Adipose tissue (tissue), 3 donors: ENCODE measurements around the gene DARS1. TPM values are rescaled to one million over a fixed set of nuclear protein-coding genes. Genes with fewer than 3 reads are reported as not detected.
"Not testable (repeated sequence)": the region's sequence is repeated elsewhere in the genome, so short reads cannot be mapped to it uniquely, and the experiment has no call there.

ENCODE experiments used
- H3K27ac ChIP-seq: one replicate; pipeline ENCODE4 v1.5.1; 2013; ENCODE audit warnings: low read depth, low read length
- WGBS, 3 donors: extraction: QIAGEN DNeasy Blood & Tissue Kit; methylation state at CpG; one replicate each; pipeline ENCODE4 v1.1.7; 2013; 5-methylcytosine and 5-hydroxymethylcytosine counted together
- polyA plus RNA-seq, 3 donors: library from polyadenylated mRNA; stranded (reverse); fragments of 200-250 nt; gene quantifications; one replicate each; pipeline ENCODE4 v1.2.3, GENCODE V29; 2013
- donor health status: healthy with polysubstance abuse.
- donor health status: Bipolar disorder and iron deficiency.
- donor health status: healthy.

The DARS1 gene
- polyA plus RNA-seq, 3 donors, result 30.4 to 53.2 (median 43.9) TPM

DNA sequence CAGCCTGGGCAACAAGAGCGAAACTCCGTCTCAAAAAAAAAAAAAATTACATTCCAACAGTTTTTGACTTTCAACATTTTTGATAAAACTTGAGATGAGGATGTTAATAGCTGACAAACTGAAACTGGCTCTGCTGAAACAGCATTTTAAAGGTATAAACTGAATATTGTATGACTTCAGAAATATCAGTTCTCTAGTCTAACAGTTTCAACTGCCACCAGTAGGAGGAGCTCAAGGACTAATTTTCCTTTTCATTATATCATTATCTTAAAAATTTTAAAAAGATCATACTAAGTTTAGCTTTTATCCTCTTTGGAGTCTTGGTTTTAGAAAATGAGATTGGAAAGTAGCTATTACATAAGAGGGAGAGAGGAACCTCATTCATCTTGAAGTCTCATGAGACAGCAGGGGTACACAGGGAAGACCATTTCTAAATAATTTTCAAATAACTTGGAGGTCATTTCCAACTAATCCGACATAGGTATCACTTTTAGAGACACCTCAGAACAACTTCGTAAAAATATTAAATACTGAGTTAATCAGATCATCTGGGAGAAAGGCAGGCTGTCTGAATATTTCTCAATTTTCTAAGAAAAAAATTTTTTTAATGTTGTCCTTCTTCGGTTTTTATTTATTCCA lies 71.6 kb downstream of the DARS1 start:
- H3K27ac ChIP-seq, result no peak overlapping the region
- WGBS, 3 donors, result 78 to 80% (median 80%) methylated on average over 5 of the region's 5 CpGs

DNA sequence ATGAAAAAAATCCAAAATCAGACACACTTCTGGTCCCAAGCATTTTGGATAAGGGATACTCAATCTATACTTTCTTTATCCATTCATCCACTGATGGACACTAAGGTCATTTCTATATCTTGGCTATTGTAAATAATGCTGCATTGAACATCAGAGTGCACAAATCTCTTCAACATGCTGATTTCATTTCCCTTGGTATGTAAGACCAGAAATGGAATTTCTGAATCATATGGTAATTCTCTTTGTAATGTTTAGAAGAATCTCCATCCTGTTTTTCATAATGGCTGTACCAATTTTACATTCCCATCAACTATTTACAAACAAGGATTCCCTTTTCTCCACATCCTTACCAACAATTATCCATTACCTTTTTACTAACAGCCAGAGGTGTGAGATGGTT lies 75.5 kb downstream of the DARS1 start:
- H3K27ac ChIP-seq, result no peak overlapping the region

DNA sequence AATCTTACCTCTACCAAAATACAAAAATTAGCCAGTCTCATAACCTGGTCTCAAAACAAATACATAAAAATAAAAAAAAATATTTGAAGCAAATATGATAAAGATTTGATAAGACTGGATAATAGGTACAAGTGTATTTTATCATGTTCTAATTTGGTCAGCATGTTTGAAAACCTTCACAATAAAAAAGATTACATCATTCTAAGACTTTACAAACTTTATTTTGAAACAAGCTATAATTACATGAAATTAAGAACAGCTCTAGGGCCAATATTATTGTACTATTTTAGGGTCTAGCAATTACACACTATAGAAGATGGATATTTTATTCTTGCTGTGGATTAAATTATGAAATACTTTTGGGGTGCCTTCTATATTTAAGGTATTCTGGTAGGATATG lies 79.7 kb downstream of the DARS1 start:
- no peak overlapping the region for H3K27ac ChIP-seq

DNA sequence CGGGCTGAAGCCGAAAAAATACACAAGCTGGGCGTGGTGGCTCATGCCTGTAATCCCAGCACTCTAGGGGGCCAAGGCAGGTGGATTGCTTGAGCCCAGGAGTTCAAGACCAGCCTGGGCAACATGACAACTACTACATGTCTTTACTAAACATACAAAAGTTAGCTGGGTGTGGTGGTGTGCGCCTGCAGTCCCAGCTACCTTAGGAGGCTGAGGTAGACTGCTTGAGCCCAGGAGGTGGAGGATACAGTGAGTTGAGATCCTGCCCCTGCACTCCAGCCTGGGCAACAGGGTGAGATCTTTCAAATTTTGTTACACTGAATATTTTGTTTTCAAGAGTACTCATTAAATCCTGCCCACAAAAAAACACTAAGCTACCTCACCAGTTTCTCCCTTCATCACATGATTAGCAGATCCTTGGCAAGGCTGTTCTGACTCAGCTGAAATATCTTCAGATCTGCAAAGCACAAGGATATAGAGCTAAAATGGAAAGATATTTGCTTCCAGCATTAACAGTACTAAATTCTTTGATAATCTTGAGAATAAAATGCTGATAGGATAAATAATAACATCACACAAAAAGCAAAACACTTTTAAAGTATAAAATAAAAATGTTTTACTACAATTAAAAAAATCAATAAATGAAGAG lies 81.0 kb downstream of the DARS1 start:
- no peak overlapping the region for H3K27ac ChIP-seq

DNA sequence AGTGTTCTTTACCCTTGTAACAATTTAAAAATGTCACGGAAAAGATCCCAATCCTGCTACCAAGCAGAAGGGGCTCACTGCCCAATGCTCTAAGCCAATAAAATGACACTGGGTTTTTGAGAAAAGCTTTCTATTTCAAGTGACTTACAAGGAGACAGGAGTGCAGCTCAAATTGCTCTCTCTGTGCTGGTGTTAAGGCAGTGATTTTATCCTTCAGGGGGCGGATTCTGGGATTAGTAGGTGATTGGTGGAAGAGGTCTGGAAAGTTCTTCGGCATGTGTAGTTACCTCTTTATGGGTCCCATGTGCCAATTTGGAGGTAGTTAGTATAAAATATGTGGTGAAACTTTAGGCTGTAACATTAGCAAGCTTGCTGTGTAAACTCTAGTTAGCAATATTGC lies 81.8 kb downstream of the DARS1 start:
- no peak overlapping the region for H3K27ac ChIP-seq
- 78 to 91% (median 84%) methylated on average over 3 of the region's 3 CpGs for WGBS, 3 donors

More for the DNA sequence above, 81.0 kb downstream of the DARS1 start:
- 95 to 97% (median 97%) methylated on average over 4 of the region's 4 CpGs for WGBS, 3 donors

DNA sequence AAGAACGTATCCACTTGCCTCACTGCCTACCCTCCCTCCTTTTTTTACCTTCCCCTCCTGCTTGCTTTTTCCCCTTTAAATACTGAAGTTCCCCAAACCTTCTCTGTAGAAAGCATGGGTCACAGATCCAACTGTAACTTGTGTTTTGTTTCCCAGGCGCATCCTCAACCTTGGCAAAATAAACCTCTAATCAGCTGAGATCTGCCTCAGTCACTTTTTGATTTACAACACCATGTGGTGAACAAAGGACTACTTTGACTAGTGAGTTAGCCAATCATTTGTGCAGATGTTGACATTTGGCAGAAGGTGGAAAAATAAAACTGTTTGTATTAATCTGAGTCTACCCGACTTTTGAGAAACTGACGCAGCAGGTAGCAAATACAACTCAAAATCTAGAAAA lies 85.9 kb downstream of the DARS1 start:
- no peak overlapping the region for H3K27ac ChIP-seq
- WGBS, 3 donors, result 74 to 85% (median 84%) methylated on average over 4 of the region's 4 CpGs

DNA sequence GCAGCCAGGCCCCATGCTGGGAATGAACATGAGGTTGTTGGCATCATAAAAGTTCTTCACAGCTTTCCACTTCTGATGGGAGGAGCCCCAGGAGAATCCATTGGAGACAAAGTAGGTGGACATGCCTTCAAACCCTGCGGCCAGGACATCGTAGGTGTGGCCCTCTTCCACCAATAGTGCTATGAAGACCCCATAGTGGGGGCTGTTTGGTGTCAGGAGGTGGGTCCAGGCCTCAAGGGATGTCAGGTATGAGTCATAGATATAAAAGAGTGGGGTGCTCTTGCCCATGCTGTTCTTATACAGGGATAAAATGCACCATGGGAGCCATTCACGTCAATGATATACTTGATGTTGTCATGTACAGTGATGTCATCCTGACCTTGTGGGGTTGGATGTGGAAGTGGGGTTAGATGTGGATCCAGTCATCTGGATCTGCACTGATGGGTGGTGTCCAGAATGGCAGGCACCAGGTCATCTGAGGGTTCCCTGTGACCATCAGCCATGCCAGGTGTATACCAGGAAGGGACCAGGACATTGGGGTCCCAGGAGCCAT lies 87.1 kb downstream of the DARS1 start:
- 92 to 99% (median 96%) methylated on average over 3 of the region's 3 CpGs for WGBS, 3 donors
- H3K27ac ChIP-seq, result no peak overlapping the region

DNA sequence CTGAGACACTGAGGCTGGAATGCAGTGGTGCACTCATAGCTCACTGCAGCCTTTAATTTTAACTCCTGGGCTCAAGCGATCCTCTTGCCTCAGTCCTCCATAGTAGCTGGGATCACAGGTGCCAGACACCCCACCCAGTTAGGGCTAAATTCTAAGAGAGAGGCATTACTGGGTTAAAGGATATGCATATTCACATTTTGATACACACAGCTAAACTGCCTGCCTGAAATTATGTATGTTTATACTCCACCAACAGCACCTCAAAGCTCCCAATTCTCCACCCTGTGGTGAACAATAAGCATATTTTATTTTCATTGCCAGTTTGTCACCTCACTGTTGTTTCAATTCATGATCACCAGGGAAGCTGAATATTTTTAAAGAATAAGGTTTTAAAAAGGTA lies 90.5 kb downstream of the DARS1 start:
- 88 to 96% (median 94%) methylated on average over 1 of the region's 1 CpG for WGBS, 3 donors
- H3K27ac ChIP-seq, result no peak overlapping the region

DNA sequence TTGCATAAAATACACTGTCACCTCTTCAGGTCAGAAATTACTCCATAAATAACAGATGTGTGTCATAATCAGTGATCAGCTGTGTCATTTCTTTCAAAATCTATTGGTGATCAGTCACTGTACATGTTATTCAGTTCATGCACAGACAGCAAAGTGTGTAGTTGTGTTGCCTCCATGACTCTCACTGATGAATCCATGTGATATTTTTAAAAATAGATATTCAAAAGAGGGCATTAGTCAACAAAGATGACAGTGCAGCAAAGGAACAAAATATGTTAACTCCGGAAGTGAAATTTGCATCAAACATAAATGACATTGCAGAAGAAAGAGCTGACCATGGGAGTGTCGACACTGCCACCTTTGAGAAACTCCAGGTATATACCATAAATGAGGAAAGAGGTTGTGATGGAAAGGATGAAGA lies 92.0 kb downstream of the DARS1 start:
- H3K27ac ChIP-seq, result no peak overlapping the region
- WGBS, 3 donors, result 55 to 90% (median 67%) methylated on average over 2 of the region's 2 CpGs

DNA sequence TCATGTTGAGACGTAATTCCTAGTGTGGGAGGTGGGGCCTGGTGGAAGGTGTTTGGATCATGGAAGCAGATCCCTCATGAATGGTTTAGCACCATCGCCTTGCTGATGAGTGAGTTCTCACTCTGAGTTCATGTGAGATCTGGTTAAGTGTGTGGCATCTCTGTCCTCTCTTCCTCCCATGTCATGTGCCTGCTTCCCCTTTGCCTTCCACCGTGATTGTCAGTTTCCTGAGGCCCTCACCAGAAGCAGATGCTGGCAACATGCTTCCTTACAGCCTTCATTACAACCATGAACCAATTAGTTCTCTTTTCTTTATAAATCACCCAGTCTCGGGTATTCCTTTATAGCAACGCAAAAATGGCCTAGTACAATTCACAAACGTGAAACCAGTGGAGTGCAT lies 94.6 kb downstream of the DARS1 start:
- no peak overlapping the region for H3K27ac ChIP-seq
- 43 to 71% (median 59%) methylated on average over 6 of the region's 6 CpGs for WGBS, 3 donors

DNA sequence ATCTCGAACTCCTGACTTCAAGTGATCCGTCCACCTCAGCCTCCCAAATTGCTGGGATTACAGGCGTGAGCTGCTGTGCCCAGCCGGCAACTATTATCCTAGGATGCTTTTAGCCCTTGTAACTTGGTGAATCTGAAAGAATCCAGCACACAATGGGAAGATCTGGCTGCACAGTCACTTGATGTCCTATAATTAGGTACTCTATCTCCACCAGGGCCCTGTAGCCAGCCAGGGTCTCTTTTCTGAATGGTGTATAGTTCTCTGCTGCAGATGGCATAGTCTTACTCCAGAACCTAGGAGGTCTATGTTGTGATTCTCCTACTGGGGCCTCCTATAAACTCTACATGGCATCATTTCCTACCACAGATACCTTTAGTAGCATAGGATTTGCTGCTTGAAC lies 95.3 kb downstream of the DARS1 start:
- no peak overlapping the region for H3K27ac ChIP-seq
- WGBS, 3 donors, result 88 to 95% (median 95%) methylated on average over 4 of the region's 4 CpGs

DNA sequence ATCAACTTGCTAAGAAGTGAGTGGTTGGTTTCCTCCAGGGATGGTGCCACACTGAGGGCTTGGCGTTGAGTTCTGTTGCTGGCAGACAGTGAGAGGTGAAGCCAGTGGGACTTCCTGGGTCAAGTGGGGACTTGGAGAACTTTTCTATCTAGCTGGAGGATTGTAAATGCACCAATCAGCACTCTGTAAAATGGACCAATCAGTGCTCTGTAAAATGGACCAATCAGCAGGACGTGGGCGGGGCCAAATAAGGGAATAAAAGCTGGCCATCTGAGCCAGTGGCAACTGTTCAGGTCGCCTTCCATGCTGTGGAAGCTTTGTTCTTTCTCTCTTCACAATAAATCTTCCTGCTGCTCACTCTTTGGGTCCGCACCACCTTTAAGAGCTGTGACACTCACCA lies 96.8 kb downstream of the DARS1 start:
- H3K27ac ChIP-seq, result not testable (repeated sequence)
- WGBS, 3 donors, result 65 to 92% (median 86%) methylated on average over 5 of the region's 5 CpGs

DNA sequence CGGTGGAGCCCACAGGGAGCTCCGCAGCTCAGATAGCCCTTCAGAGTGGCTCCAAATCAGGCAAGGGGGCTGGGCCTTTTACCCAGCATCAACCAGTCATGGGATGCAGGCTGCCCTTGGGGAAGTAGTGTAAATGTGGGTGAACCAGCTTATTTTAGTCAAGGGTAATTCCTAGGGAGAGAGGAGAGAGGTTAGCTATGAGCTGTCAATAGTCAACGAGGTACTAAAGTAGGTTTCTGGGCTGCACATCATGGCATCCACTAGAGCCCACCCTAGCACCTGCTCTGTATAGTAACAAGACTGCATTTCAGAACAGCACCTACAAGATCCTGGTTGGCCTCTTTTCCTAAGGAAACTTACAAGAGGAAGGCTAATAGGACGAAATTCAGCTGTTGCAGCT lies 99.7 kb downstream of the DARS1 start:
- no peak overlapping the region for H3K27ac ChIP-seq
- WGBS, 3 donors, result 86 to 90% (median 88%) methylated on average over 4 of the region's 4 CpGs

DNA sequence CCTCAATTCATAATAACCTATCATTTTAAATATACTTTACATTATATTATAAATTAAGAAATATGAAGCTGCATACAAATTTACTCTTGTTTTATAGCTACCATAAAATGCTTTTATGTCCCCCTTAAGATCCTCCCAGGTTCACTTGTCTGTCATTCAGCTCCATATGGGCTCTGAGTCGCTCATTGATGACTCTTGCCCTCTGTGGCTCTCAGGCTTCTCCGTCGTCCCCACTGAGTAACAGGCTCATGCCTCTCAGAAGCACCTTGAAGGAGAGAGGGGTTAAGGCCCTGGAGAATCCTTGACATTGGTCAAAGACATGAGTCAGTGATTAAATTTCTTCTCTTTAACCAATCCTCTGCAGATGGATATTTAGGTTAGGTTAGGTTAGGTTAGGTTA lies 103.0 kb downstream of the DARS1 start:
- 57 to 74% (median 71%) methylated on average over 3 of the region's 3 CpGs for WGBS, 3 donors
- no peak overlapping the region for H3K27ac ChIP-seq

DNA sequence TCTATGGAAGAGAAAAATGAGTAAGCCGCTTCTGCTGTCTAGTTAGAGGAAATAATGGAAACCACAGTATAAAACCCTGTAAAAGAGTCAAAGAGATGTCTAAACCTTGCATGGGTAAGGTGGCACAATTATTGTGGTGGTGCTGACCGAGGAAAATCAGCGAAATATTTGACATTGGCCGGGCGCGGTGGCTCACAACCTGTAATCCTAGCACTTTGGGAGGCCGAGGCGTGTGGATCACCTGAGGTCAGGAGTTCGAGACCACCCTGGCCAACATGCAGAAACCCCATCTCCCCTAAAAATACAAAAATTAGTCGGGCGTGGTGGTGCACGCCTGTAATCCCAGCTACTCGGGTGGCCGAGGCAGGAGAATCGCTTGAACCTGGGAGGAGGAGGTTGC lies 108.7 kb downstream of the DARS1 start:
- H3K27ac ChIP-seq, result not testable (repeated sequence)
- 84 to 88% (median 85%) methylated on average over 15 of the region's 15 CpGs for WGBS, 3 donors

DNA sequence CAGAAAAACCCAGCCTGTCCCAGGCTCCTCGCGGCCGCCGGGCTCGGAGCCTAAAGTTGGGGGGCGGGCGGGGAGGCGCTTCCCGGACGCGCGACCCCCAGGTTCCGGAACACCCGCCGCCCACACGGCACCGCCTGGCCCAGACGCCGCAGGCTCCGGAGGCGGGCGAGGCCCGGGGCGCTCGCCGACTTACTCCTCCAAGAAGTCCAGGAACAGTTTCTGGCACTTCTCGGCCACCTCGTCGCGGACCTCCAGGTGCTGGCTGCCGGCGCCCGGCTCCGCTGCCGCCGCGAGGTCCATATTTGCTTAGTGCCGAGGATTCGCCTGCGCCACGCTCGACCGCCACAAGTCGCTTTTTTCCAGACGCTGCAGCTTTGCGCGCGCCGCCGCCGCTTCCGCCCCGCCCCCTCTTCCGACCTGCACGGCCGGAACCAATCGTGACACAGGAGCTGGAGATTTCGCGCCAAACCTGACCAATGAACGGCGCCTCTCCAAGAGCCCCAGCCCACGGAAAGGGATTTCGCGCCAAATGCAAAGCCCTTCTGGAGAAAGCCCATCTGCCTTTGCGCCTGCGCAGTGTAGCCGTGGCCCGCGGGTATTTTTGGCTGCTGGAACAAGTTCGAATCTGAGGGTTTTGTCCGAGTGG lies 109.2 kb downstream of the DARS1 start, which contains the start of gene MCM6:
Gene MCM6, minus strand, starts transcription at position 378 of the 646 bp plus-strand sequence. Its CDS starts 78 bp downstream, at position 300.
- no peak within 1 kb of the TSS for H3K27ac ChIP-seq
- WGBS, 3 donors, result 0 to 1% (median 1%) methylated on average over 67 to 71 of the region's 71 CpGs

DNA sequence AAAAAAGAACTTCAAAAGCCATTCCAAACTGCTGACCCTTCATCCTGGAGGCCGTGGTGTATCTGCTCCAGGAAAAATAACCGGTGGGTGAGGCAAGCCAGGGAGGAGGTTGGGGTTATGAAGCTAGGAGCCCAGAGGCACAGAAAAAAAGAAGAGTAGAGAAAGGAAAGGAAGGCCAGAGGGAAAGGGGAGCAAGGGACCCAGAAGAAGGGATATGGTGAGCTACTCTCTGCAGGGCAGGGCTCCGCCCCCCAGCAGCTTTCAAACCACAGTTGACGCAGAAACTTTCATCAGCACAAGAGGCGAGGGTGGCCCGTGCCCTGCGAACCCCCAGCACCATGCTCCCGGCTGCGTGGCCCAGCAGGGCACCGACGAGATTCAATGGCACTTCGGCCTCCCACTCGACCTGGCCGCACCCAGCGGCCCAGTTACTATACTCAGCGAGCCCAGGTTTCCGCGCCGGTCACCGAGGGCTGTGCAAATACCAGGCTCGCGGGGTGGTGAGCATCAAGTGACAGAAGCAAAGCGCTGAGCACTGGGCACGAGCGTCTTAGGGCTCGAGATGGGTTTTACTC lies 109.8 kb downstream of the DARS1 start:
- WGBS, 3 donors, result 1 to 2% (median 1%) methylated on average over 23 to 26 of the region's 26 CpGs
- H3K27ac ChIP-seq, result no peak overlapping the region

DNA sequence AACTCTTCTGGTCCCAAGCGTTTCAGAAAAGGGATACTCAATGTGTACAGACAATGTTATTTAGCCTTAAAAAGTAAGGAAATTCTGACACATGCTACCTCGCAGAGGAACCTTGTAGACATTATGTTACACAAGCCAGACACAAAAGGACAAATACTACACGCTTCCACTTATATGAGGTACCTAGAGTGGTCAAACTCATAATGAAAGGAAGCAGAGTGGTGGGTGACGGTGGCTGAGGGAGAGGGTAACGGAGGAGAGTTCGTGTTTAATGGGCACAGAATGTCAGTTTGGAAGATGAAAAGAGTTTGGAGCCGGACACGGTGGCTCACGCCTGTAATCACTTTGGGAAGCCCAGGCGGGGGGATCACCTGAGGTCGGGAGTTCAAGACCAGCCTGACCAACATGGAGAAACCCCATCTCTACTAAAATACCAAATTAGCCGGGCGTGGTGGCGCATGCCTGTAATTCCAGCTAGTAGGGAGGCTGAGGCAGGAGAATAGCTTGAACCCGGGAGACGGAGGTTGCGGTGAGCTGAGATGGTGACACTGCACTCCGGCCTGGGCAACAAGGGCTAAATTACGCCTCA lies 110.6 kb downstream of the DARS1 start:
- no peak overlapping the region for H3K27ac ChIP-seq
- WGBS, 3 donors, result 79 to 88% (median 82%) methylated on average over 19 of the region's 19 CpGs

DNA sequence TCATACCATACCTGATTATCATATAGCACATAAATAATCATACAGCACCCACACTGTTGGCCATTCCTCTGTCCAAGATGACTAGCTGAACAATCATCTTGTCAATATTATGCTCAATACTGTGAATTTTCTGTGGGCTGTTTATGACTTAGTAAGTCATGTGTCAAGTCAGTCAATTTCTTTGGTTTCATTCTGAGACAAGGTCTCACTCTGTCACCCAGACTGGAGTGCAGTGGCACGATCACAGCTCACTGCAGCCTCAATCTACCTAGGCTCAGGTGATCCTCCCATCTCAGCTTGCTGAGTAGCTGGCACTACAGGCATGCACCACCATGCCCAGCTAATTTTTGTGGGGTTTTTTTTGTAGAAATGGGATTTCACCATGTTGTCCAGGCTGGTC lies 114.9 kb downstream of the DARS1 start:
- no peak overlapping the region for H3K27ac ChIP-seq
- 92 to 96% (median 96%) methylated on average over 1 of the region's 1 CpG for WGBS, 3 donors
